PC-3 (cell line): ENCODE measurements around the gene ALKAL2. TPM values are rescaled to one million over a fixed set of nuclear protein-coding genes. Genes with fewer than 3 reads are reported as not detected.

Experiments
- ATAC-seq: fragments of 200-7000 bp; cut with Tn5 transposase; 2 replicates; pipeline ENCODE4 v1.9.1; 2020; ENCODE audit warnings: mild to moderate bottlenecking, moderate library complexity
- BruUV-seq: library from RNA; stranded (reverse); fragments of 400-500 nt; replicated peaks from 2 replicates; lab custom pipeline; 2021; lab: Mats Ljungman, UMichigan
- CTCF ChIA-PET: fragments of 300-600 bp; sonication (Branson Sonifier 250); formaldehyde crosslinking; loops from one replicate; lab custom pipeline; 2022; ENCODE audit warnings: antibody characterized with exemption; lab: Charles Lee
- POLR2A ChIA-PET: fragments of 300-600 bp; sonication (Branson Sonifier 250); formaldehyde crosslinking; loops from one replicate; lab custom pipeline; 2022; ENCODE audit warnings: antibody characterized with exemption; ENCODE audit not compliant: unreplicated experiment; lab: Charles Lee
- DNase-seq: peaks from one replicate; pipeline ENCODE4 v3.0.0-alpha.2; 2015
- H2AFZ ChIP-seq: fragments of 300-600 bp; sonication (generic); 2 replicates; pipeline ENCODE4 v1.6.0; 2016; ENCODE audit warnings: antibody characterized with exemption, low read length
- H3F3A ChIP-seq: fragments of 300-600 bp; sonication (generic); one replicate; pipeline ENCODE4 v1.6.0; 2017; ENCODE audit warnings: antibody characterized with exemption, low read length, control low read depth, mild to moderate bottlenecking; ENCODE audit not compliant: unreplicated experiment
- H3K27ac ChIP-seq: fragments of 300-600 bp; sonication (generic); 2 replicates; pipeline ENCODE4 v1.5.1; 2016; ENCODE audit warnings: mild to moderate bottlenecking, low read length
- H3K27me3 ChIP-seq: fragments of 300-600 bp; sonication (generic); 2 replicates; pipeline ENCODE4 v1.6.1; 2016; ENCODE audit warnings: low read length, mixed read lengths
- H3K36me3 ChIP-seq: fragments of 300-600 bp; sonication (generic); 2 replicates; pipeline ENCODE4 v1.6.1; 2016; ENCODE audit warnings: low read depth, mixed run types, low read length, mixed read lengths
- H3K4me1 ChIP-seq: fragments of 300-600 bp; sonication (generic); 2 replicates; pipeline ENCODE4 v1.5.1; 2016; ENCODE audit warnings: low read length; ENCODE audit not compliant: insufficient read depth
- H3K4me2 ChIP-seq: fragments of 300-600 bp; sonication (generic); 2 replicates; pipeline ENCODE4 v1.6.0; 2016; ENCODE audit warnings: low read length
- H3K4me3 ChIP-seq: fragments of 300-600 bp; sonication (generic); 2 replicates; pipeline ENCODE4 v1.5.1; 2016; ENCODE audit warnings: mild to moderate bottlenecking, low read length, mixed read lengths
- H3K79me2 ChIP-seq: fragments of 300-600 bp; sonication (generic); 2 replicates; pipeline ENCODE4 v1.6.1; 2017; ENCODE audit warnings: low read length, mixed read lengths
- H3K9ac ChIP-seq: fragments of 300-600 bp; sonication (generic); 2 replicates; pipeline ENCODE4 v1.6.0; 2016; ENCODE audit warnings: mild to moderate bottlenecking, low read length
- H3K9me2 ChIP-seq: fragments of 300-600 bp; sonication (generic); replicated peaks from 2 replicates; pipeline ENCODE4 v1.6.1; 2016; ENCODE audit warnings: mixed run types, low read length, mixed read lengths
- H3K9me3 ChIP-seq: fragments of 300-600 bp; sonication (generic); 2 replicates; pipeline ENCODE4 v1.6.1; 2016; ENCODE audit warnings: low read length, mixed read lengths
- H4K20me1 ChIP-seq: fragments of 300-600 bp; sonication (generic); 2 replicates; pipeline ENCODE4 v1.6.1; 2016; ENCODE audit warnings: low read length, mixed read lengths
- EZH2 ChIP-seq: fragments of 300-600 bp; sonication (generic); IDR thresholded peaks from one replicate; pipeline ENCODE4 v1.6.1; 2017; ENCODE audit warnings: antibody characterized with exemption, mild to moderate bottlenecking, low read length; ENCODE audit not compliant: unreplicated experiment
- EZH2phosphoT487 ChIP-seq: fragments of 300-600 bp; sonication (generic); IDR thresholded peaks from 2 replicates; pipeline ENCODE4 v1.6.1; 2018; ENCODE audit warnings: mild to moderate bottlenecking, antibody characterized with exemption, low read length, borderline replicate concordance
- intact Hi-C: fragments of 100-400 bp; cut with micrococcal nuclease; formaldehyde crosslinking; loops from 2 replicates; pipeline ENCODE4 v1.9.0; 2023
- total RNA-seq: library from RNA; depleted of rRNA; stranded (reverse); fragments of >200 nt; gene quantifications from 2 replicates; pipeline ENCODE4 v1.2.3, GENCODE V29; 2014
- TF ChIP-seq, protein P1 (sequence below): fragments of 300-600 bp; sonication (generic); conservative IDR thresholded peaks from 2 replicates; pipeline ENCODE4 v1.5.1; 2017; ENCODE audit warnings: antibody characterized with exemption, low read depth, mild to moderate bottlenecking, low read length

Gene ALKAL2
- total RNA-seq, 1 experiment from 2014 or later = not detected

DNA sequence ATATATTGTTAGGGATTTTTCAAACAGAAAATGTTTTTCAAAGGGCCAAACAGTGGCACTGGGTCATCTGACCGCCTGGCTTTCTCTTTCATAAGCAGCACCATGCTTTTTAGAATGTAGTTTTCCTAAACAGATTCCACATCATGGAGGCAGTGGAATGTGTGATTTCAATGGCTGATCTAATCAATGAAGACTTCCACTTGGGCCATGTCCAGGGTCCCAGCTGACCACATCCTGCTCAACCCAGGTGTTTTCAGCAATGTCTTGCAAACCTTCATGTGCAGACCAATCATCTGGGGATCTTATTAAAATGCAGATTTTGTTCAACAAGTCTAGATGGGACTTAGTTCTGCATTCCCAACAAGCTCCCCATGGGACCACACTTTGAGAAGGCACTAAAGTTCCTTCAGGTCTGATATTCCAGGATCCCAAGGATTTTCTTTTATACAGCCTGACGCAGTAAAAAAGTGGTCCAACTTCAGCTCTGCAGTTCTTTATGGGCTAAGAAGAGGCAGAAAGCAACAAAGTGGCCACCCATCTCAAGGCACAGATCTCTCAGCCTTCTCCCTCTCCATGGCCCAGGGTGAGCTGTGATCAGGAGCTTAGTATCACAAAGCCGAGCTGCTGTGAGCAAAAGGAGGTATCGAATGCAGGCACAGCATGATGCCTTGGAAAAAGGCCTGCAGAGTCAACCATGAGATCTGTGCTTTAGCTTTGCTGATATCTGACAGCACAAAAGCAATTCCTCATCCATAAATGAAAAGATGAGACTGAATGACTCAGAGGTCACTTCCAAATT, 3.7 kb downstream of the ALKAL2 start:
- H3K79me2 ChIP-seq = no peaks in the 10 kb centered on the region
- H3F3A ChIP-seq = no peaks in the 10 kb centered on the region
- H3K27ac ChIP-seq = no peak overlapping the region
- H2AFZ ChIP-seq = no peak overlapping the region
- no peak for DNase-seq
- ChIA-PET CTCF (no interaction called here), POLR2A (no interaction called here)
- H3K4me1 ChIP-seq = peaks cover 25% of the 10 kb centered on the region
- H3K9ac ChIP-seq = no peak overlapping the region
- peaks cover 9% of the 10 kb centered on the region for H3K27me3 ChIP-seq
- TF ChIP-seq, protein P1, sequence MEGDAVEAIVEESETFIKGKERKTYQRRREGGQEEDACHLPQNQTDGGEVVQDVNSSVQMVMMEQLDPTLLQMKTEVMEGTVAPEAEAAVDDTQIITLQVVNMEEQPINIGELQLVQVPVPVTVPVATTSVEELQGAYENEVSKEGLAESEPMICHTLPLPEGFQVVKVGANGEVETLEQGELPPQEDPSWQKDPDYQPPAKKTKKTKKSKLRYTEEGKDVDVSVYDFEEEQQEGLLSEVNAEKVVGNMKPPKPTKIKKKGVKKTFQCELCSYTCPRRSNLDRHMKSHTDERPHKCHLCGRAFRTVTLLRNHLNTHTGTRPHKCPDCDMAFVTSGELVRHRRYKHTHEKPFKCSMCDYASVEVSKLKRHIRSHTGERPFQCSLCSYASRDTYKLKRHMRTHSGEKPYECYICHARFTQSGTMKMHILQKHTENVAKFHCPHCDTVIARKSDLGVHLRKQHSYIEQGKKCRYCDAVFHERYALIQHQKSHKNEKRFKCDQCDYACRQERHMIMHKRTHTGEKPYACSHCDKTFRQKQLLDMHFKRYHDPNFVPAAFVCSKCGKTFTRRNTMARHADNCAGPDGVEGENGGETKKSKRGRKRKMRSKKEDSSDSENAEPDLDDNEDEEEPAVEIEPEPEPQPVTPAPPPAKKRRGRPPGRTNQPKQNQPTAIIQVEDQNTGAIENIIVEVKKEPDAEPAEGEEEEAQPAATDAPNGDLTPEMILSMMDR = no peak
- TF ChIP-seq EZH2 (no peak), EZH2phosphoT487 (no peak)
- H4K20me1 ChIP-seq = no peaks in the 10 kb centered on the region; the same call in 1 of the 2 replicates
- peaks cover 30% of the 10 kb centered on the region for H3K36me3 ChIP-seq
- no peak overlapping the region for H3K4me3 ChIP-seq
- no peak overlapping the region for H3K4me2 ChIP-seq
- intact Hi-C loops = no loop called here
- H3K9me3 ChIP-seq = no peaks in the 10 kb centered on the region
- no peaks in the 10 kb centered on the region for H3K9me2 ChIP-seq
- no peak; the same call in 1 of the 2 replicates for ATAC-seq
- no TSS peak for BruUV-seq

DNA sequence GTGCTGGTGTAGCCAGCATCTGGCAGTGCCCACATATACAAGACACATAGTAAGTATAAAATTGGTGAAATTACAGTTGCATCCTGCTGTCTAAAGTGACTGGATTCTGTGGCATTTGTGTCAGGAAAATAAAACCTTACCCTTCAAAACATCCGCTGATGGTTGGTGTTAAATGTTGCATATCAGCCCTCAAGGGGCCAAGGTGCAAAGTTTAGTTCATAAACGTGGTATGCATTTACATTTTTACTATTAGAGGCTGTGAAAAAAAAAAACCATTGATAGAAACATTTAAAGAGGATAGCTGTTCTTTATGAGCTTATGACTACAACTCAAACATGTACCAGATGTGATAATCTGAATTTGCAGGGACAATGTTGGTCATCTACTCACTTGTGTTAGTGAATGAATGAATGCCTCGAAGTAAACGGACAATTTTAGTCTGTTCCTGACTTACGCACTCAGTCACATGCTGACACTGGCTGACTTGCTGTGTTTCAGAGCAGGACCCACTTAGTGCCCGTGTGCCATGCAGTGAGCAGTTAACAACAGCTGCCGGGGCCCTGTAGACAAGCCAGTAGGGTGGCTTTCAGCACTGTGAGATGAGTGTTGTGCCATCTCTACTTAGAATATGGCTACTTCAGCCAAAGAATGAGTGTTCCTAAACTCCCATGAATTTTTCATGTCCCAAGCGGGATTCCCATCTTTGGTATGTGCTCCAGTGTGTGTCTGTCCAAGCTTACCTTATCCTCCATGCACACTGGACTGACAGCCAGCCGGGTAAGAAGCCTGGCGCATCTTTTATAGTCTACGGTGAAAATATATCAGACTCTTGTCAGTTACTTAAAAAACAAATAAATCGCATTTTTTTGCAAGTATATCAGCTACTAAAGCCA, 5.3 kb downstream of the ALKAL2 start:
- no peak overlapping the region for H2AFZ ChIP-seq
- H3K9me3 ChIP-seq = no peaks in the 10 kb centered on the region
- intact Hi-C loops = no loop called here
- TF ChIP-seq, protein P1 = no peak
- no peak for TF ChIP-seq EZH2
- no peak for TF ChIP-seq EZH2phosphoT487
- no peaks in the 10 kb centered on the region for H3K9me2 ChIP-seq
- H3K27me3 ChIP-seq = 0 out of 2 replicates have a peak, but pooled peaks cover 5% of the 10 kb centered on the region
- no peak overlapping the region for H3K9ac ChIP-seq
- H3K4me3 ChIP-seq = no peak overlapping the region
- peaks cover 45% of the 10 kb centered on the region for H3K36me3 ChIP-seq
- BruUV-seq = no TSS peak
- H4K20me1 ChIP-seq = no peaks in the 10 kb centered on the region
- peaks cover 23% of the 10 kb centered on the region for H3K4me1 ChIP-seq
- H3K27ac ChIP-seq = no peak overlapping the region
- H3K79me2 ChIP-seq = no peaks in the 10 kb centered on the region
- ATAC-seq = no peak
- H3F3A ChIP-seq = no peaks in the 10 kb centered on the region
- CTCF ChIA-PET = no interaction called here
- POLR2A ChIA-PET = no interaction called here
- no peak for DNase-seq
- H3K4me2 ChIP-seq = no peak overlapping the region
